Stimulated activated CD8-positive, alpha-beta memory T cell treated with anti-CD3 and anti-CD28 coated beads, Interleukin-15, amount 100 ng/mL, for 24 hours (primary cell): ENCODE results near the gene HOXA5.

Experiments
- DNase-seq: peaks from one replicate; pipeline ENCODE4 v3.0.0-alpha.2; 2020; ENCODE audit warnings: low read depth

HOXA5 gene

DNA sequence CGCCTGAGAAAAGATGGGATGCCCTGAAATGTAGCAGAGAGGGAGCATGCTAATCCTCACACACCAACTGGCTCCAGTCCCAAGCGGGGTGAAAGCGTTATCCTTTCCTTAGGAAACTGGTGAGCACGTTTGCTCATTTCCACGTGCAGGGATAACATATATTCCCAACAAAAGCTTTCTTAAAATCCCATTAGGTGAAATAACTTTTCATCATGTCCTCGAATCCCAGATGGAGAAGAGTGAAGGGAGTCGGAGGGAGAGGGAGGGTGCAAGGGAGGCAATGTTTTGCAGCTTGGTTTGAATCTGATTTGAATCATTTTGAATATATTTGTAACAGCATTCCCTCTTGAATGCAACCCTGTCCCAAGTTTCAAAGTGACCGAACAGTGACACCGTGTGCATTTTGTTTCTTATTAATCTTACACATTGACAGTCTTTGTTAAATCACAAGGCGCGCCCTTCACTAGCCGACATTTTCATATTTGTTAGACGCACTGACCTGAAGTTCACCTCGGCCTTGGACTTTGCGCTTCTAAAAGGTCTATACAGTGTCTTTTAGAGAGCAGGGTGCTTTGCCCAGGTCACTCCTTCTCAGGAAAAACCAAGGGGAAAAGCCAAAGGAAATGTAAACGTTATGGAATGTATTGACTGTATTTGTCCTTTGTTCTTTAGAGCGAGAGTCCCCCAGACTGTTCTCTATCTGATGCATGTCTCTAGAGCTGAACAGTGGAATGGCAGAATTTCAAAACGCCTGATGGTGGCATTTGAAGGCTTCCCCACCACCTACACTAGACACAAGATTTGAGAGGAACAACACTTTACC lies 9.9 kb downstream of the HOXA5 start:
- no peak for DNase-seq

DNA sequence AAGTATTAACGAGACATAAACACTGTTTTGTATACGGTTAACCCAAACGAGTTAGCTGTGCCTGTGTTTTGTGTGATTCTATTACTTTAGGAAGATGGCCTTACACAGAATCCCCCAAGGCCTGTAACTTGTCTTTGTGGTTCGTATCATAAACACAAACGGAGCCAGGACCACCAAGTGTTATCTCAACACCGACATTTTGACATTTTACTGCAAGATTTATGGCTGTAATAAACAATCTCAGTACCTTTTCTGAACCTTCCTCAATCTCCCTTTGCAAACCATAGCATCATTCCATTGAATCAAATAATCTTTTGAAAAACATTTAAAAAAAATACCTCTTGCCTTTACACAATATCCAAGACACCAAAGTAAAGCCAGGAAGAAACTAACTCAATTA lies 10.5 kb downstream of the HOXA5 start:
- DNase-seq, result no peak

DNA sequence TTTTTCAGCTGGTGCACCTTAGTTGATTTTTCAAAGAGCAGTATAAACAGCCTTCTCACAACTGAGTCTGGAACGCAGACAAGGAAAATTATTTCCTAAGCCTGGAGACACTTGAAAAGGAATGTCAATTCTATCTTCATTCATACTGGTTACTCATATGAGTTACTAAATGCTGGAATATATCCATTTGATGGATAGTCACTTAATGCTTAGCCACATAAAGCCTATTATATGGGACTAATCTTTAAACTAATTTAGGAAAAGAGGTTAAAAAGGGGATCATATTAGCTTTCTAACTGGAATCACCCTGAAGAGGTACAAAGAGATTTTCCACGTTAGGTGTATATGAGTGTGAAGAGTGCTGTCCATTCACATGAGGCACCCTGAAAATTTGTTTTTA lies 11.3 kb downstream of the HOXA5 start:
- no peak for DNase-seq

DNA sequence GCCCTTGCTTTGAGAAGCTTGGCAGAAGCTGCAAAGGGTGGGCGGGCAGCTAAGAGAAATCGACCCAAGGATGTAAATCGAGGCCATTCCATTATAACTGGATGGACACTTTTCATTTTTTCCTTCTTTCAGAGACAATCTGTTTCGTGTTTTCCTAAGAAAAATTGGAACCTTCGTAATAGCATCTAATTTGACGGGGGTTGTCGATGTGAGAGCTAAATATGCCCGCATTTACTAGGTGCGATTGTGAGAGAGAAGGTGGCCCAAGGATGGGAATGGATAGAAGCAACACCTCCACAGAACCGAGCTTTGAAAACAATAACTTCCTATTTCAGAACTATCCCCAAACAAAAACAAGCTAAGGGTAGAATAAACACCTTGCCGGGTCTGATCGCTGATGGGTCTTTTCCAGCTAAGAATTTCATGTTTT lies 12.1 kb downstream of the HOXA5 start:
- no peak for DNase-seq

DNA sequence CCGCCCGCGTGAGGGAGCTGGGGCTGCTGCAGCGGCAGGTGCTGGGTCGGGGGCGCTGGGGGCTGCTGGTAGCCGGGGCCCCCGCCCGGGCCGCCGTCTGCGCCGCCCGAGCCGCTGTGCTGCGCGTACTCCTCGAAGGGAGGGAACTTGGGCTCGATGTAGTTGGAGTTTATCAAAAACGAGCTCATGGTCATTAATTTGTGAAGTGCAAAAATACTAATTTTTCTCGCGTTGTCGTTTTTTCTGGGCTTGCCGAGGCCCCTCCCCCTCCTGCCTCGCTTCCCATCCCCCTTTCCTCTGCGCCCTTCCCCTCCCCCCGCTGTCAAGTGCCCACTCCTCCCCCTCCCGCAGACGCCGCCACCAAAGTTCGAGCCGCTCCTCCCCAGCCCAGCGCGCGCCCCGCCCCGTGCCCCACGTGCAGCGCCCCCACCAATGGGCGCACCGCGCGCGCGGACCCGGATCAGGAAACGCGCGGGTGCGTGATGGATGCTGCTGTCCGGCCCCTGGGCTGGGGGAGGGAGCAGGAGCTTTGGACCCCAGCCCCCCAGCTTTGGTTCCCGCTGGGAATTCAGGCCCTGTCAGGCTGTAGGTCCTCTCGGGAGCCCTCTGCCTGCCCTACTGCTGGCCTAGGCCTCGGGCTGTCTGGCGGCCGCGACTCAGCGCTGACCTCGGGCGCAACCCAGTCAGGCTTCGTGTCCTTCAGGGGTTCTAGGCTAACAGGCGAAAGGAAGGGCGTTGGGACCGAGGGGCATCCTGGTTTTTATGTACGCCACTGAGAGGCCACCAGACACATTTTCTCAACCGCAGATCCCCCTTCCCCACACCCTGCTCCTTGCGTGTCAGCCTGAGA lies 12.7 kb downstream of the HOXA5 start, which contains the start of gene HOXA4:
TSS of gene HOXA4 (minus strand) at position 218 of the 850 bp plus-strand sequence. CDS start at position 194, 24 bp downstream.
- DNase-seq, result peak; percentile 37

DNA sequence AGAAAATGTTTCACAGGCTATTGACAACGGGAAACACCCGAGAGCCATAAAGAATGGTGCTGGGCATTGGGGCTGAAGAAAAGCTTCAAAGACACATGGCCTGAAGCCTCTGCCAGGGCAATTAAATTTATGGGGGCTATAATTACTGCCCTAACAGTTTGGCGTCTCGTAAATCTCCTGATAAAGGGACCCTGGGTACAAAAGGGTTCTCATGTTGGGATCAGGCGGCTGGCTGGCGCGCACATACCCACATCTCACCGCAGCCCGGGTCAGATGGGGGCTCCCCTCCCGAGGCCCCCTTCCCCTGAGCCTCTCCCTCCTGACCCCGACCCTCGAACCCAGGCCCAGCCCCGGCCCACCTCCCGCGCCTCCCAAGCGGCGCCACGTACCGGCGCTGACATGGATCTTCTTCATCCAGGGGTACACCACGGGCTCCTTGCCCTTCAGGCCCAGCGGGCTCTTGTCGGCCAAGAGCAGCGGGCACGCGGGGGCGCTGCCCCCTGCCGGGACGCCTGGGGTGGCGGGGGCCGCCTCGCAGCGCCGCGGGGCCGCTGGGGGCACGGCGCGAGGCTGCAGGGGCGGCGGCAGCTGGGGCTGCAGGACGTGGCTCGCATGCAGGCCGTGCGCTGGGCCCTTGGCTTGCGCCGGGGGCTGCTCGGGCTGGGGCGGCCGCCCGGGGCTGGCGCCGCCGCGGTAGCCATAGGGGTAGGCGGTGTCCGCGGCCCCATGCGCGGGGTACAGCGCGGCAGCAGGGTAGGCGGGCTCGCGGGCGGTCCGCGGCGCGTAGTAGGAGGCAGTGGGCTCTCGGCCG lies 13.5 kb downstream of the HOXA5 start:
- no peak for DNase-seq

DNA sequence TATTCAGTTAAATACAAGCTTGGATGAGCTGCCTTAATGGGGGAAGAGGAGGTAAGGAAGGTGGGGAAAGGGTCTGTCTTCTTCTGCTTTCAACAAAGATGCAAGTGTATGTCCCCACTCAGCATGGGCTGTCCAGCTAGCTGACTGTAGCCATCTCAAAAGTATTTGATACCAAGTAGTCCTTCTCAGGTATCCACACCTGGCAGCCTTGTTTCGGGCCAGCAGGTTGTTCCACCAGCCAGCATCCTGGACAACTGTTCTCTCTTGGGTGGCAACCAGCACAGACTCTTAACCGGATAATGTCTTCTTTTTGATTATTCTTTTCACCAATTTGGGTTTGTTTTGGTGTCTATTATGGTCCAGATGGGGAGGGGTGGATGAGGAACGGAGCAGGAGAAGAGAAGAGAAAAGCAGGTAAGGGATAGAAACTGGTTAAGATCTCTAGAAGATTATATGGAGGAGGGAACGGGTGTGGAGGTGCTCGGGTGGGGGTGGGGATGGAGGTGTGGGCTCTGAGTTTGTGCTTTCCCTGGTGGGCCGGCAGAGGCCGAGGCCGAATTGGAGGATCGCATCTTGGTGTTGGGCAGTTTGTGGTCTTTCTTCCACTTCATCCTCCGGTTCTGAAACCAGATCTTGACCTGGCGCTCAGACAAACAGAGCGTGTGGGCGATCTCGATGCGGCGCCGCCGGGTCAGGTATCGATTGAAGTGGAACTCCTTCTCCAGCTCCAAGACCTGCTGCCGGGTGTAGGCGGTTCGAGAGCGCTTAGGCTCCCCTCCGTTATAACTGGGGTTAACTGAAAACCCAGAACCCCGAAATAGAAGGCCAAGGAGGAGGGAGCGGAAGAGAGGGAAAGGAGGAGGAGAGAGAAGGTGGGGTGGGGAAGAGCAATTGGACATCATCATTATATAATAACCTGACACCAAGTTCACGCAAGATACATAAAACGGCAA lies 14.4 kb downstream of the HOXA5 start:
- DNase-seq, result no peak

DNA sequence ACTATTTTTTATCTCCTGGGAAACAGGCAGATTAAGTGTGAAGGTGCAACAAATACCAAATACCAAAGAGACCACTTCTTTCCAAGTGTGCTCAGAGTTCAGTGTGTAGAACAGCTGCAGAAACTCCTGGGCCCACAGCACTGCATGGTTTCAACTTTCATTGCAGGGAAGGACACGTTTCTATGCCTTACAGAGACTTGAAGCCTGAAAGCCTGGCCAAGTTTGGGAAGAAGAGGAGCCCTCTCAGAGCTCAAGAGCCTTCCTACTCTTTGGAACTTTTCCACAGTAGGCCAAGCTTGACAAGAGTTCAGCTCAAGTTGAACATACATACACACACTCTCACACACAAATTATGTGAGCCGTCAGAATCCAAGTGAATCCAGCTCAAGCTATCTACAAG lies 15.4 kb downstream of the HOXA5 start:
- no peak for DNase-seq

DNA sequence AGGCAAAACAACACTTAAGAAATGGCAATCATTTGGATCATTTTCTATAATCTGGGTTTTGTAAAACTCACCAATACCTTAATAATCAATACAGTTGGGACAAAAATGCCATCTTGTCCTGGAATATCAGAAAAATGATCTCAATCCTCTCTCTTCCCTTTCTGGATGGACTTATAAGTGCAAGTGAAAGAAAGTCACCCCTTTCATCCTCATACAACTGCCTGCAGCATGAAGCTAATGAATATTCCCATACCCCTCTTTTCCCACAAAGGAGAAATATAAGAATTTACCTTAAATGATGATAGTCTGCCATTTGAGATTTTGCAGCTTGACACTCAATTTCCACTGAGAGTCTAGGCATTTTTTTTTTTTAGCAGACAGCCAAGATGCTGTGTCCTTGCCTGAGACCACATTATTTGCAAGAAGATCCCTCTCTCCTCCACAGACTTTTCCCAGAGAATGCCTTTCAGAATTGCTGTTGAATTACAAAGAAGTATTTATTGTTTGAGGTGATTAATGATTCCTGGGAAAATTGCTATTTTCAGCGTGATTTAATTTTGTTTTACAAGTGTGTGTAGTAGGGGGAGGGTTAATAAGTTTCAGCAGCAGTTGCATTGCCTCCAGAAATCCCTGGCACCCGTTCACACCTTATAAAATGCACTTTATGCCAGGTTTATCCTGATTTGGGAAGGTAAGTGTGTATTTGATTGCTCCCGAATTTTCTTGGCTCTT lies 16.7 kb downstream of the HOXA5 start:
- DNase-seq, result no peak

DNA sequence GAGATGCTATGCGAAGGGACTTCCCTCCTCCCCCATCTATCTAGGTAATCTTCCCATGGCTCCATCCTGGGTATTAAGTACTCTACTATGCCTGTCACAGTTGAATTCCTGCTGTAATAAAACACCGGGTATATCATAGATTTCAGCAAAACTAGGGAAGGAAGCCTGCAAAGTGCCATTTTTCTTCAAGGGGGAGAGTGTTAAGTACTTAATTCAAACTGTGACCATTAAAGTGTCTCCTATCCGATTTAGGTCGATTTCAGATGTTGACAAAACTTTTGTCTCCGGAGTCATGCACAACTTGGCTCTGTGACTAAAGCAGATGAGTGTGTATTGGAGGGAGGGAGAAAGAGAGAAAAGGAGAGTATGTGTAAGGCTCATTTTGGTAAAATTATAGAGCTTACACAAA lies 17.5 kb downstream of the HOXA5 start:
- no peak for DNase-seq

DNA sequence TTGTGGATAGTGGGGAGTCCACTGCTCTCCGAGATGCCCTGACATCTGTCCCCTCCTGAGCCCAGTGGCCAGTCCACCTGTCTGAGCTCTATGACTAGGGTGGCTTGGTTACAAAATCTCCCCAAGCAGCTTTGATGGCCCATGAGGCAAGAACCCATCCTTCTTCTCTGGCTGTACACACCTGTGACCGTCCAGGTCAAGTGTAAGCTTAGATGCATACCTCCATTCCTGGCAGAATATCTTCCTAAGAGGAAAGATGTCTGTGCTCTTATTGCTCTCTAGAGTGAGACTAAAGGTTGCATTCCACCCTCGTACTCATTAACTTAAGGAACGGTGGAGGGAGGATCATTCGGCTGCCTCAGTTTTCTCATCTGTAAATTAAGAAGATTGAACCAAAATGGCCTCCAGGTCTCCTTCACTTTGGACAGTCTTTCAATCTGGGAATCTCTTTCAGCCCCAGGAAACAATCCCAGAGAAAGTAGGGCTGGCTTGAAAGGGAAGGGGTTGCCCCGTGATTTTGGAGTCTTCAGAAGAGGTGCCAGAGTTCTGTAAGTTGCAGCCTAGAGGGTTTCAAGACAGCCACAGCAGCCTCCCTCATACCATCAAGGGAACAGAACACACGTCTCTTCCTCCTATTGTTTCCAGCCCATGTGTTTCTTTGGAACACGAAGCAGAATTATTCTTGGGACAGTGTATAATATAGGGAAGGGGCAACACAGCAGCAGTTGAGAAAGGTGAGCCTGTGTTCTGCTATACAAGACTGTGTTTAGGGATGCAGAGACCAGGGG lies 18.4 kb downstream of the HOXA5 start:
- no peak for DNase-seq

DNA sequence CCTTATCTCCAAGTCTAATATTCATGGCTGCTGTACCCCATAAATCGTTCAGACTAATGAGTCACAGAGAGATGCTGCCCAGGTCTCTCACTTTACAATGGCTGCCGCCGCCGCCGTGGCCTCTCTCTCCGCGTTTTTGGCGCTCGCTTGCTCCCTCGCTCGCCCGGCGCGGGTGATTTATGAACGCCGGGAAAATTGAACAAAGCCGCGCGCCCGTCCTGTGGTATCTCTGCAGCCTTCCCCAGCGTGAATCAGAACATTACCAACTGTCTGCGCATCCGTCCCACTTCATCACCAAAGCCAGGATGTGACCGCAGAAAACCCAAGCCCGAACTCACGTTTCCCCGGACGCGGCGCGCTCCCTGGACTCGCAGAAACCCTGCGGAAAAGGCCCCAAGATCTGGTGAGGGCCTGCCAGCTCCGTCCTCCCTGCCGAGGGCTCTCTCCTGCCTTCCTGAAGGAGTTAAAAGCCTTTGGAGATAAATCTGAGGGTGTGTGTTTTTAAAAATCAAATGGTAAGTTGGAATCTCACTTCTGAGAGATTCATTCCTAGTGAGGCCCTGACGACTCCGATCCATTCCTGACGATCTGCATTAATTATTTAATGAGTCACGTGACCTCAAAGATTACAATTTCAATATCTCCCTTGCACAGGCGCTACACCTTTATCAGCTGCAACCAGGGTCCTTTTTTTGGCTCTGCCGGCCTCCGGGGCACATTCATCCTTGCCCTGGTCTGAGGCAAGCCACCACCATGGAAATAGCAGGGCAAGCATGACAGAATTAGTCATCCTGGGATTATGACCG lies 19.2 kb downstream of the HOXA5 start:
- no peak for DNase-seq

DNA sequence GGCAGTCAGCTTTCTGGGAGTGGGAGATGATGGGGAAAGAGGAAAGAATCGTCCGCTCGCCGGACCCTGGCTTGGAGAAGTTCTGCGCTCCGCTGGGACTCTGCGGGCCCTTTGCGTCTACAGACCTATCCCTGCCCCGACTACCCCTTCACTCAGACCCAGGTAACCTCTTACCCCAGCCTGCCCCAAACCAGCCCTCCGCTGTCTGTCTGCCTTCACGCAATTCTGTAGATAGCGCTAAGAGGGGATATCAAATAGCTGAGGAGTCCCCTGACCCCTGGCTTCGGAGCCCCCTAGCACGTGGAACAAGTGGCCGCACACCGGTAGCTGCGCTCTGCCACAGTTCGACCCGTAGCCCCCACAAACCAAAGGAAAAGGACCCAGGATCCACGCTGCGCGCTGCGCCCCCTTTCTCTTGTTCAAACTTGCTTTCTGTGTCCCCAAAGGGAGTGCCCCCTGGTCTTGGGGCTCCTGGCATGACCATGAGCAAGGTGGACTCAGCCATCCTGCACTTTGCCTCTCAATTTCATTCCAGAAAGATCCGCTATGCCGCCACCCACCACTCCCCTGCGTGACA lies 19.9 kb downstream of the HOXA5 start:
- no peak for DNase-seq

DNA sequence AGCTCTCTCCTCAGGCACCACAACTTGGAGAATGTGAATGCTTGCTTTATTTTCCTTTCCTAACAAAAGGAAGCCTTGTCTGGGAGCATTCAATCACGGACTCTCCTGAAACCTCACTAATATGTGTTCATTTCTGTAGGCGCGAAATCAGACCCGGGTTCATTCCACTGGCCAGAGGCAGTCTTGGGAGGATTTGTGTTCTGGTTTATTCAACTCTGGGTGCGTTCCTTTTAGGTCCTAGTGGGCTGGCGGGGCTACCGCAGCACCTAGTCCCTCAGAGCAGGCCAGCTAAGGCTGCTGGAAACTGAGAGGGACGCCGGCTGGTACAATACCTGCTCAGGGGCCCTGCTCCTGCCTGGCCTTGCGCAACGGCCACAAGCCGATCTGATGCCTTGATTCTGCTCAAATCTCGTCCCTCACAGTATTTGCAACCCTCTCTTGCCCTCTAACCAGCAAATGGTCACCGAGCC lies 20.4 kb downstream of the HOXA5 start:
- DNase-seq, result no peak

DNA sequence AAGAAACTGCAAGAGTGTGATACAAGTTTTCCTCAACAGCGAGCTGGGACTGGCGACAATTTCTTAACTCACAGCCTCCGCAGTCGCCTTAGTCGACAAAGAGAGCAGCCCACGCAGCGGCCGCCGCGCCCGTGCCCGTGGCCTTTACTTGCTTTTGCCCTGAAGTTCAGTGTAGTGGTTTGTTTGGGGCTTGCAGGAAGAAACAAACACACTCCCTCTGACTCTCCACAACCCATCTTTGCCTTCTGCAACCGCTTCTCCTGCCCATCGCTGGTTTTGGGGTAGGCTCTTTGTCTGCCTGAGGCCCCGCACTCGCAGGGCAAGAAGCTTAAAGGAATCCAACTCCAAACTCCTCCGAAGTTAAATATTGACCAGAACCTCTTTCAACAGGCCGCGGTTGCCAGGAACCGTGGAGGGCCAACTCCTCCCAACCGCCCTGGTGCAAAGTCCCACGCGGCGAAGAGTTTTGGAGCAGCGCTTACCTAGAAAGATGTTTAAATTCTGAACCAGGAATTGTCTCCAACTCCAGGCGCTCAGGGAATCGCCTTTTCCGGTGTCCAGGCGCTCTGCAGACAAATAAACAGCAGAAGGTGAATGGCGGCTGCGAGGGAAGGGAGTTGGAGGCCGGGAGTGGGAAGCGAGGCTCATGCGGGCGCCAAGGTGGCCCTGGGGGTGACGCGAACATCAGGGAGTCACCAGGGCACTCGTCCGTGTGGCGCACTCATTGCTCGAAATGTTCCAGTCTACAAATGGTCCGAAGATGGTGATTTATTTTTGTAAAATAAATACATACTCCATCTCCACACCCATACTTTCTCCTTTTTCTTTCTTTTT lies 21.2 kb downstream of the HOXA5 start:
- DNase-seq, result no peak

DNA sequence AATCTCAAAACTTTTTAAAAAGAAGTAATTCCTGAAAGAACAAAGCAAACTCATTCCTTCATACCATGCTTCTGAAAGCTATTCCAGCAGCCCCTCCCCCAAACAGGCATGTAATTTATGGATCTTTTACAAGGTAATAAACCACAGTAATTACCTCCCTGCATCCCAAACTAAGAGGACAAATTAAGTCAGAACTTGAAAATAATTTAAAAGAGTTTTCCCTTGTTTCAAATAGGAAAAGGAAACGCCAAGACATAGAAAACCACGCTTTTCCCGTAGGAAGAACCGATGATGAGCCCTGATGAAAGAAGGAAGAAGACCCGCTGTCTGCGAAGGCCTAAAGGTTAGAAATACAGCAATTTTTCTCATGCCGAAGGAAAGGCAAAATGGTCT lies 21.8 kb downstream of the HOXA5 start:
- no peak for DNase-seq

DNA sequence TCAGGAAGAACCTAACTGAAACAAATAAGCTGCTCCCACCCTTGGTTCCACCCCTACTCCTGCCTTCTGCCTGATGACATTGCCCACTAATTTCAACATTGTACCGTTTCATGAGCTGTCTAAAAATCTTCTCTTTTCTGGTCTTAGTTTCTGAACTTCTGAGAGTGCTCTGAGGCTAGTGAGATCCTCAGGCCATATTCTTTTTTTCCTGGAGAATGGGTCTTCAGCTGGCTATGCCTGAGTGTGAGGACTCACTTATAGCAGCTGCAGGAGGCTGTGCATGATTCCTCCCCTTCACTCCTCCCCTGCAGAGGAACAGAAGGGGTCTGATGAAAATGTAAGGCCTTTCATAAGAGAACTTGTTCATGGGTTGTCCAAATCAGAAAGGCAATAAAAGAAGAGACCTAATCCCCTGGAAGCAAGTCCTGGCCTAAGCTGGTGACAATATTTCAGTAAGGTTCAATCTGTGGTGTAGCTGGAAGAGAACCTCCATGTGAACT lies 24.0 kb downstream of the HOXA5 start:
- DNase-seq, result no peak
